A549 (cell line): Measurements from ENCODE around the gene APOH. TPM values are rescaled to one million over a fixed set of nuclear protein-coding genes. Genes with fewer than 3 reads are reported as not detected.

Source experiments
- ATAC-seq, 2 experiments: fragments of 200-7000 bp in 1 of 2; fragments of >200 bp in 1 of 2; cut with Nextera tagmentation in 1 of 2; cut with Tn5 transposase in 1 of 2; 3 replicates each; pipeline versions ENCODE4 v1.8.0 to v1.9.1; 2018 to 2020; ENCODE audit warnings: mild to moderate bottlenecking in 1 of 2, moderate library complexity in 1 of 2
- CTCF ChIA-PET: fragments of 300-600 bp; sonication (Branson Sonifier 250); formaldehyde crosslinking; extraction: SDS; loops from one replicate; lab custom pipeline; 2021; ENCODE audit warnings: antibody characterized with exemption, inconsistent platforms; lab: Yijun Ruan, JAX
- POLR2A ChIA-PET: fragments of 350-600 bp; formaldehyde crosslinking; extraction: SDS; loops from one replicate; lab custom pipeline; 2021; ENCODE audit warnings: antibody characterized with exemption, inconsistent platforms; lab: Yijun Ruan, JAX
- DNase-seq, 2 experiments: peaks; one replicate each; pipeline versions ENCODE4 v3.0.0 to v3.0.0-alpha.2; 2011 to 2016; ENCODE audit warnings: low read depth in 1 of 2, low spot score in 1 of 2
- FAIRE-seq: peaks from 2 replicates; lab custom pipeline; 2011; peaks lifted over from hg19 to GRCh38; lab: Jason Lieb, UNC
- H3K27ac ChIP-seq, 2 experiments: fragments of >200 bp; sonication (Bioruptor Twin); formaldehyde crosslinking; 3 replicates each; pipeline ENCODE4 v1.5.1; 2016 to 2017
- H3K4me1 ChIP-seq: fragments of >200 bp; sonication (Bioruptor Twin); formaldehyde crosslinking; 3 replicates; pipeline ENCODE4 v1.6.1; 2016
- H3K4me2 ChIP-seq: fragments of >200 bp; sonication (Bioruptor Twin); formaldehyde crosslinking; 3 replicates; pipeline ENCODE4 v1.6.1; 2016
- H3K4me3 ChIP-seq: fragments of >200 bp; sonication (Bioruptor Twin); formaldehyde crosslinking; 3 replicates; pipeline ENCODE4 v1.5.1; 2016
- H3K9me3 ChIP-seq: fragments of >200 bp; sonication (Bioruptor Twin); formaldehyde crosslinking; 3 replicates; pipeline ENCODE4 v1.6.1; 2016
- ATOH8 ChIP-seq: fragments of 250-450 bp; sonication (Bioruptor Pico); IDR thresholded peaks from 2 replicates; pipeline ENCODE4 v1.5.0; 2020; ENCODE audit warnings: low read depth, mild to moderate bottlenecking, moderate library complexity
- CEBPB ChIP-seq, 2 experiments: fragments of >200 bp in 1 of 2; sonication (Bioruptor Twin) in 1 of 2; formaldehyde crosslinking in 1 of 2; IDR thresholded peaks; 2 replicates each; pipeline ENCODE4 v1.6.1; 2012 to 2016
- CHD4 ChIP-seq: fragments of 200-600 bp; sonication (generic); IDR thresholded peaks from 2 replicates; pipeline ENCODE4 v1.6.1; 2016; ENCODE audit warnings: antibody characterized with exemption, mild to moderate bottlenecking, borderline replicate concordance
- E2F6 ChIP-seq: IDR thresholded peaks from 2 replicates; pipeline ENCODE4 v1.6.1; 2012; ENCODE audit warnings: low read depth, borderline replicate concordance
- EHMT2 ChIP-seq: fragments of 200-600 bp; sonication (generic); IDR thresholded peaks from 2 replicates; pipeline ENCODE4 v1.6.1; 2016; ENCODE audit warnings: antibody characterized with exemption, low read depth, mild to moderate bottlenecking, moderate library complexity
- ELK1 ChIP-seq: fragments of 150-350 bp; IDR thresholded peaks from 2 replicates; pipeline ENCODE4 v1.6.1; 2014; ENCODE audit warnings: low read depth, mild to moderate bottlenecking, low read length
- FOSB ChIP-seq: fragments of 250-450 bp; sonication (Bioruptor Pico); IDR thresholded peaks from 2 replicates; pipeline ENCODE4 v1.5.0; 2020; ENCODE audit warnings: mild to moderate bottlenecking, moderate library complexity
- FOXS1 ChIP-seq: fragments of 250-450 bp; sonication (Bioruptor Pico); IDR thresholded peaks from 2 replicates; pipeline ENCODE4 v1.5.0; 2020; ENCODE audit warnings: mild to moderate bottlenecking, moderate library complexity
- HDAC2 ChIP-seq: fragments of 200-600 bp; sonication (generic); IDR thresholded peaks from 2 replicates; pipeline ENCODE4 v1.6.1; 2016
- HES2 ChIP-seq: fragments of >200 bp; sonication (Bioruptor Twin); formaldehyde crosslinking; IDR thresholded peaks from 2 replicates; pipeline ENCODE4 v1.6.1; 2016
- HEYL ChIP-seq: fragments of 250-450 bp; sonication (Bioruptor Pico); IDR thresholded peaks from 2 replicates; pipeline ENCODE4 v1.8.0; 2021; ENCODE audit warnings: mild to moderate bottlenecking, moderate library complexity
- HMGXB4 ChIP-seq: fragments of 250-450 bp; sonication (Bioruptor Pico); IDR thresholded peaks from 2 replicates; pipeline ENCODE4 v1.5.0; 2021; ENCODE audit warnings: mild to moderate bottlenecking, moderate library complexity, borderline replicate concordance
- HOXB5 ChIP-seq: fragments of 250-450 bp; sonication (Bioruptor Pico); IDR thresholded peaks from 2 replicates; pipeline ENCODE4 v1.5.0; 2020; ENCODE audit warnings: mild to moderate bottlenecking, moderate library complexity
- KDM1A ChIP-seq: fragments of 200-600 bp; sonication (generic); IDR thresholded peaks from 2 replicates; pipeline ENCODE4 v1.6.1; 2016; ENCODE audit warnings: low read depth, mild to moderate bottlenecking
- MAFK ChIP-seq: fragments of 450-650 bp; IDR thresholded peaks from 2 replicates; pipeline ENCODE4 v1.6.1; 2014; ENCODE audit not compliant: partially characterized antibody
- MYC ChIP-seq: IDR thresholded peaks from 2 replicates; pipeline ENCODE4 v1.6.1; 2012; ENCODE audit warnings: mild to moderate bottlenecking, inconsistent platforms, low read length, improper control_type of control experiment, borderline replicate concordance
- PHF8 ChIP-seq: fragments of 200-600 bp; sonication (generic); IDR thresholded peaks from 2 replicates; pipeline ENCODE4 v1.6.1; 2016; ENCODE audit warnings: low read depth, mild to moderate bottlenecking, antibody characterized with exemption, moderate library complexity, borderline replicate concordance
- RARB ChIP-seq: fragments of 250-450 bp; sonication (Bioruptor Pico); IDR thresholded peaks from 2 replicates; pipeline ENCODE4 v1.8.0; 2021; ENCODE audit warnings: mild to moderate bottlenecking, moderate library complexity
- REST ChIP-seq: fragments of 200-600 bp; sonication (generic); IDR thresholded peaks from 2 replicates; pipeline ENCODE4 v1.6.1; 2016; ENCODE audit warnings: antibody characterized with exemption, mild to moderate bottlenecking, moderate library complexity
- RFX5 ChIP-seq: fragments of 450-650 bp; IDR thresholded peaks from 2 replicates; pipeline ENCODE4 v1.7.1; 2014; ENCODE audit warnings: antibody characterized with exemption, mild to moderate bottlenecking, moderate library complexity
- SMC3 ChIP-seq: fragments of >200 bp; sonication (Bioruptor Twin); formaldehyde crosslinking; IDR thresholded peaks from 3 replicates; pipeline ENCODE4 v1.6.1; 2018; ENCODE audit warnings: inconsistent platforms
- TFCP2L1 ChIP-seq: fragments of 250-450 bp; sonication (Bioruptor Pico); IDR thresholded peaks from 2 replicates; pipeline ENCODE4 v1.5.0; 2021; ENCODE audit warnings: mild to moderate bottlenecking
- USF2 ChIP-seq: fragments of 450-650 bp; IDR thresholded peaks from 2 replicates; pipeline ENCODE4 v1.6.1; 2014; ENCODE audit warnings: antibody characterized with exemption
- ZNF302 ChIP-seq: fragments of 250-450 bp; sonication (Bioruptor Pico); IDR thresholded peaks from 2 replicates; pipeline ENCODE4 v1.9.0; 2021; ENCODE audit warnings: inconsistent platforms, mild to moderate bottlenecking, moderate library complexity
- ZSCAN20 ChIP-seq: fragments of 250-450 bp; sonication (Bioruptor Pico); IDR thresholded peaks from 2 replicates; pipeline ENCODE4 v1.8.0; 2022; ENCODE audit warnings: mild to moderate bottlenecking, moderate library complexity
- WGBS: methylation state at CpG from one replicate; pipeline ENCODE4 v1.1.6; 2017; ENCODE audit errors: missing lambda C conversion rate; 5-methylcytosine and 5-hydroxymethylcytosine counted together
- polyA plus RNA-seq, 4 experiments: library from polyadenylated mRNA; depleted of rRNA in 3 of 4; stranded (reverse); fragments of >200 nt; fragmentation: RNase III in 1 of 4; extraction: RNeasy Plus Mini Kit Qiagen cat#74134 plus additional on column Dnase treatment in 1 of 4; gene quantifications; 2 replicates in 3 of 4; 3 replicates in 1 of 4; pipeline ENCODE4 v1.2.3, GENCODE V29; 2011 to 2017

The APOH gene
- polyA plus RNA-seq, 2 of the 4 experiments (the other 2 are of a cell fraction): 6.9 to 26.1 TPM

- FAIRE-seq: no peak
- CTCF ChIA-PET: interaction anchor here (1.0 to 1.4 kb wide), 3 partner anchors 16 to 71 kb away, joined by 3 to 7 read pairs (median 4); no protein-coding TSS in a partner anchor
These were observed 42.3 kb upstream of the APOH start for GRCh38 chr17:66271512-66271911.

GRCh38 chr17:66270106-66270505 lies 40.9 kb upstream of the APOH start:
- H3K4me1 ChIP-seq: peaks cover 40% of the 10 kb centered on the region
- no peak overlapping the region for H3K27ac ChIP-seq
- FAIRE-seq (no peak), ATAC-seq (no peak), DNase-seq (peak in 1 of 2 experiments; percentile 23)
- no peak overlapping the region for H3K4me2 ChIP-seq
- H3K4me3 ChIP-seq: no peak overlapping the region
- H3K9me3 ChIP-seq: peaks cover 13% of the 10 kb centered on the region
- 95% methylated on average over 2 of the region's 2 CpGs for WGBS
- CTCF ChIA-PET: no interaction called here
- POLR2A ChIA-PET: no interaction called here
- TF ChIP-seq USF2 (no peak), HMGXB4 (CRISPR knock-in tag) (no peak), ZSCAN20 (CRISPR knock-in tag) (peak; percentile 31; the same call in 1 of the 2 replicates), RARB (CRISPR knock-in tag) (no peak), ELK1 (no peak), PHF8 (no peak), HOXB5 (CRISPR knock-in tag) (0 out of 2 replicates have a peak, but pooled peaks have one; percentile 29), FOXS1 (CRISPR knock-in tag) (peak; percentile 89; the same call in 1 of the 2 replicates), MYC (no peak), REST (no peak), ZNF302 (CRISPR knock-in tag) (peak; percentile 84; the same call in 1 of the 2 replicates), HDAC2 (peak; percentile 99), HEYL (CRISPR knock-in tag) (peak; percentile 74; the same call in 1 of the 2 replicates), CHD4 (peak; percentile 83)

More at GRCh38 chr17:66271512-66271911, 42.3 kb upstream of the APOH start:
- Histone ChIP-seq H3K27ac (peak overlapping the region; percentile 91 to 92; a peak in 4 of 6 replicates), H3K9me3 (peaks cover 13% of the 10 kb centered on the region), H3K4me1 (peaks cover 51% of the 10 kb centered on the region), H3K4me3 (no peak overlapping the region), H3K4me2 (no peak overlapping the region)
- ATAC-seq: no peak
- TF ChIP-seq KDM1A (peak; percentile 39; the same call in 1 of the 2 replicates), ATOH8 (no peak), MAFK (no peak), E2F6 (no peak), FOSB (CRISPR knock-in tag) (no peak), EHMT2 (no peak), SMC3 (no peak), CEBPB (IDR thresholded peaks at IDR 0.05) (no peak), ELK1 (no peak), RFX5 (no peak), HEYL (CRISPR knock-in tag) (no peak), HES2 (no peak), CHD4 (peak; percentile 60; the same call in 1 of the 2 replicates), TFCP2L1 (CRISPR knock-in tag) (no peak)
- no peak for DNase-seq
- POLR2A ChIA-PET: no interaction called here
- WGBS: 94% methylated on average over 3 of the region's 3 CpGs
